SH-SY5Y (cell line): ENCODE measurements around the gene GLI2.

Experiments
- GATA2 ChIP-seq: IDR thresholded peaks from 2 replicates; pipeline ENCODE4 v1.6.1; 2011; ENCODE audit warnings: mild to moderate bottlenecking, low read depth, low read length
- GATA3 ChIP-seq: IDR thresholded peaks from 2 replicates; pipeline ENCODE4 v1.6.1; 2011; ENCODE audit warnings: low read depth, mild to moderate bottlenecking, low read length, moderate library complexity

- TF ChIP-seq GATA2 = no peak
- TF ChIP-seq GATA3 = no peak
Measured at GRCh38 chr2:120771781-120772208, 36.1 kb downstream of the GLI2 start.
